Small intestine (tissue), 7 donors: Measurements from ENCODE around the gene POLR3GL. TPM values are rescaled to one million over a fixed set of nuclear protein-coding genes. Genes with fewer than 3 reads are reported as not detected.
A peak's percentile ranks its signal among the peaks of the same experiment; 100 is the strongest.

Experiments used
- DNase-seq, 2 donors: peaks; one replicate each; pipeline versions ENCODE4 v3.0.0 to v3.0.0-alpha.2; 2013
- FAIRE-seq: peaks from 2 replicates; lab custom pipeline; 2012; peaks lifted over from hg19 to GRCh38; lab: Jason Lieb, UNC
- H3K27ac ChIP-seq, 3 donors: one replicate each; pipeline ENCODE4 v1.5.1; 2013; ENCODE audit warnings: low read length in 2 of 3, mild to moderate bottlenecking in 2 of 3, control low read depth in 1 of 3, inconsistent platforms in 1 of 3, low read depth in 1 of 3, moderate library complexity in 1 of 3
- H3K27me3 ChIP-seq, 3 donors: one replicate each; pipeline ENCODE4 v1.6.1; 2013; ENCODE audit warnings: low read length in 3 of 3, inconsistent platforms in 1 of 3; ENCODE audit not compliant: control insufficient read depth in 3 of 3, insufficient read depth in 3 of 3
- H3K36me3 ChIP-seq, 3 donors: one replicate each; pipeline ENCODE4 v1.6.1; 2013; ENCODE audit warnings: low read length in 3 of 3, inconsistent platforms in 1 of 3, low read depth in 1 of 3, mild to moderate bottlenecking in 1 of 3, moderate library complexity in 1 of 3; ENCODE audit not compliant: control insufficient read depth in 3 of 3, insufficient read depth in 2 of 3
- H3K4me1 ChIP-seq, 3 donors: one replicate each; pipeline ENCODE4 v1.6.1; 2013; ENCODE audit warnings: low read length in 2 of 3, inconsistent platforms in 1 of 3, low read depth in 1 of 3, mild to moderate bottlenecking in 1 of 3, moderate library complexity in 1 of 3; ENCODE audit not compliant: control insufficient read depth in 3 of 3, insufficient read depth in 2 of 3
- H3K4me3 ChIP-seq, 3 donors: one replicate each; pipeline ENCODE4 v1.5.1; 2013; ENCODE audit warnings: low read length in 3 of 3, control low read depth in 1 of 3, inconsistent platforms in 1 of 3, low read depth in 1 of 3, mild to moderate bottlenecking in 1 of 3, moderate library complexity in 1 of 3
- H3K9me3 ChIP-seq, 2 donors: one replicate each; pipeline ENCODE4 v1.6.1; 2013; ENCODE audit warnings: low read depth in 1 of 2, low read length in 1 of 2; ENCODE audit not compliant: control insufficient read depth in 2 of 2, insufficient read depth in 1 of 2
- WGBS, 3 donors: extraction: QIAGEN DNeasy Blood & Tissue Kit; methylation state at CpG; one replicate each; pipeline ENCODE4 v1.1.7; 2013; 5-methylcytosine and 5-hydroxymethylcytosine counted together
- polyA plus RNA-seq, 4 donors: library from polyadenylated mRNA; stranded (reverse) in 3 of 4; unstranded in 1 of 4; fragments of 200-250 nt in 3 of 4; fragments of 120-200 nt in 1 of 4; gene quantifications; one replicate each; pipeline versions ENCODE4 v1.2.1 to v1.2.3, GENCODE V29; 2013
- donor health status: healthy with polysubstance abuse.
- donor health status: control.
- donor health status: control.
- donor health status: Bipolar disorder and iron deficiency.
- donor health status: healthy.

POLR3GL gene
- polyA plus RNA-seq, 4 donors: 28.2 to 37.3 (median 33.8) TPM

- peak overlapping the region in 1 of 3 donors; percentile 40 for H3K27ac ChIP-seq
- 44 to 74% (median 55%) methylated on average over 2 of the region's 2 CpGs for WGBS, 3 donors
- H3K9me3 ChIP-seq: no peaks in the 10 kb centered on the region
- no peaks in the 10 kb centered on the region for H3K36me3 ChIP-seq
- FAIRE-seq: no peak
- no peak overlapping the region for H3K4me3 ChIP-seq
- peaks cover 0 to 13% (median 8%) of the 10 kb centered on the region in 3 donors for H3K4me1 ChIP-seq
- no peak for DNase-seq
- peaks cover 0 to 29% (median 0%) of the 10 kb centered on the region in 3 donors for H3K27me3 ChIP-seq
These were observed 9.1 kb upstream of the POLR3GL start for GRCh38 chr1:145955436-145955835.

- H3K4me3 ChIP-seq: peak overlapping the region in 2 of 3 donors; percentile 12 to 56
- FAIRE-seq: no peak
These were observed 8.1 kb upstream of the POLR3GL start for GRCh38 chr1:145956361-145956760.

GRCh38 chr1:145956781-145957442 is 7.6 kb upstream of the POLR3GL start:
- Histone ChIP-seq H3K27me3 (peaks cover 0 to 43% (median 0%) of the 10 kb centered on the region in 3 donors), H3K4me3 (peak overlapping the region; percentile 12 to 60 (median 56)), H3K4me1 (peaks cover 0 to 21% (median 13%) of the 10 kb centered on the region in 3 donors), H3K36me3 (no peaks in the 10 kb centered on the region), H3K9me3 (no peaks in the 10 kb centered on the region), H3K27ac (peak overlapping the region in 2 of 3 donors; percentile 84 to 92)
- FAIRE-seq (no peak), DNase-seq (no peak)
- 27 to 61% (median 41%) methylated on average over 3 of the region's 3 CpGs for WGBS, 3 donors

More at GRCh38 chr1:145956361-145956760, 8.1 kb upstream of the POLR3GL start:
- Histone ChIP-seq H3K9me3 (no peaks in the 10 kb centered on the region), H3K4me1 (peaks cover 0 to 16% (median 13%) of the 10 kb centered on the region in 3 donors), H3K27ac (peak overlapping the region in 2 of 3 donors; percentile 84 to 92), H3K36me3 (no peaks in the 10 kb centered on the region), H3K27me3 (peaks cover 0 to 38% (median 0%) of the 10 kb centered on the region in 3 donors)
- DNase-seq: no peak

GRCh38 chr1:145957443-145958319 is 6.8 kb upstream of the POLR3GL start, which contains the start of gene LIX1L:
Gene LIX1L (minus strand): TSS chr1:145958017. CDS start chr1:145957927, 90 bp downstream.
- Histone ChIP-seq H3K4me1 (peaks cover 0 to 28% (median 13%) of the 10 kb centered on the region in 3 donors), H3K36me3 (no peaks in the 10 kb centered on the region), H3K27ac (peak within 1 kb of the TSS in 2 of 3 donors; percentile 84 to 92), H3K9me3 (no peaks in the 10 kb centered on the region), H3K4me3 (peak within 1 kb of the TSS; percentile 56 to 67 (median 60)), H3K27me3 (peaks cover 0 to 51% (median 0%) of the 10 kb centered on the region in 3 donors)
- FAIRE-seq: no peak
- DNase-seq: peak; percentile 95 to 97
- WGBS, 3 donors: 0 to 1% (median 1%) methylated on average over 49 to 60 of the region's 60 CpGs

GRCh38 chr1:145958734-145959133 is 5.8 kb upstream of the POLR3GL start:
- no peak for FAIRE-seq
- H3K27me3 ChIP-seq: peaks cover 0 to 61% (median 0%) of the 10 kb centered on the region in 3 donors
- H3K9me3 ChIP-seq: no peaks in the 10 kb centered on the region
- H3K4me3 ChIP-seq: no peak overlapping the region
- peaks cover 2 to 38% (median 18%) of the 10 kb centered on the region in 3 donors for H3K4me1 ChIP-seq
- no peak for DNase-seq
- H3K27ac ChIP-seq: no peak overlapping the region
- H3K36me3 ChIP-seq: no peaks in the 10 kb centered on the region

- no peak overlapping the region for H3K4me3 ChIP-seq
- peaks cover 0 to 62% (median 0%) of the 10 kb centered on the region in 3 donors for H3K27me3 ChIP-seq
- FAIRE-seq (no peak), DNase-seq (no peak)
- H3K4me1 ChIP-seq: peaks cover 2 to 43% (median 20%) of the 10 kb centered on the region in 3 donors
- no peaks in the 10 kb centered on the region for H3K9me3 ChIP-seq
- peak overlapping the region in 1 of 3 donors; percentile 33 for H3K27ac ChIP-seq
- no peaks in the 10 kb centered on the region for H3K36me3 ChIP-seq
These were observed 5.2 kb upstream of the POLR3GL start for GRCh38 chr1:145959333-145959732.

- peak overlapping the region in 2 of 3 donors; percentile 44 to 65 for H3K4me3 ChIP-seq
These were observed 4.5 kb upstream of the POLR3GL start for GRCh38 chr1:145959957-145960467.

More at GRCh38 chr1:145959957-145960467, 4.5 kb upstream of the POLR3GL start:
- H3K36me3 ChIP-seq: no peaks in the 10 kb centered on the region
- peaks cover 2 to 43% (median 14%) of the 10 kb centered on the region in 3 donors for H3K4me1 ChIP-seq
- H3K27me3 ChIP-seq: peaks cover 0 to 62% (median 0%) of the 10 kb centered on the region in 3 donors
- peak overlapping the region in 2 of 3 donors; percentile 70 to 83 for H3K27ac ChIP-seq
- no peaks in the 10 kb centered on the region for H3K9me3 ChIP-seq
- WGBS, 3 donors: 3 to 16% (median 11%) methylated on average over 12 of the region's 12 CpGs
- no peak for FAIRE-seq
- peak in 1 of 2 donors; percentile 20 for DNase-seq
